Activated B cell treated with CpG ODN at 0.5 μM for 24 hours (primary cell): ENCODE data around the gene PIP4K2C. TPM values are rescaled to one million over a fixed set of nuclear protein-coding genes. Genes with fewer than 3 reads are reported as not detected.
A peak's percentile ranks its signal among the peaks of the same experiment; 100 is the strongest.

ENCODE experiments used
- ATAC-seq: fragments of 200-7000 bp; cut with Tn5 transposase; one replicate; pipeline ENCODE4 v1.10.0; 2021; ENCODE audit warnings: low read depth, mild to moderate bottlenecking, moderate library complexity
- CTCF ChIA-PET: fragments of 350-600 bp; sonication (Branson Sonifier 250); formaldehyde crosslinking; loops from one replicate; lab custom pipeline; 2021; ENCODE audit warnings: antibody characterized with exemption; lab: Charles Lee
- POLR2A ChIA-PET: fragments of 350-600 bp; sonication (Branson Sonifier 250); formaldehyde crosslinking; loops from one replicate; lab custom pipeline; 2021; ENCODE audit warnings: antibody characterized with exemption; lab: Charles Lee
- DNase-seq: peaks from one replicate; pipeline ENCODE4 v3.0.0; 2022
- H3K27ac Mint-ChIP-seq: one replicate; pipeline ENCODE4 v1.8.0; 2020; ENCODE audit warnings: mixed read lengths
- H3K27me3 Mint-ChIP-seq: one replicate; pipeline ENCODE4 v1.8.0; 2021; ENCODE audit warnings: mixed read lengths
- H3K36me3 Mint-ChIP-seq: one replicate; pipeline ENCODE4 v1.8.0; 2021; ENCODE audit warnings: low read depth, mixed read lengths
- H3K4me1 Mint-ChIP-seq: one replicate; pipeline ENCODE4 v1.8.0; 2021; ENCODE audit warnings: mixed read lengths
- H3K4me3 Mint-ChIP-seq: one replicate; pipeline ENCODE4 v1.8.0; 2020; ENCODE audit warnings: mild to moderate bottlenecking, mixed read lengths
- H3K9me3 Mint-ChIP-seq: one replicate; pipeline ENCODE4 v1.8.0; 2020; ENCODE audit warnings: mixed read lengths
- CTCF ChIP-seq: fragments of 200-600 bp; IDR thresholded peaks from one replicate; pipeline ENCODE4 v1.8.0; 2022; ENCODE audit warnings: antibody characterized with exemption, mild to moderate bottlenecking
- intact Hi-C: fragments of 100-400 bp; cut with micrococcal nuclease; formaldehyde crosslinking; loops from one replicate; pipeline ENCODE4 v1.15.1; 2024
- total RNA-seq: library from RNA; stranded (reverse); gene quantifications from 2 replicates; pipeline ENCODE4 v1.2.3, GENCODE V29; 2022

PIP4K2C gene
- total RNA-seq, 1 donor from 2014 or later = 16.5 TPM

- H3K27ac Mint-ChIP-seq = no peak overlapping the region
- intact Hi-C loops = no loop called here
- ATAC-seq (no peak), DNase-seq (no peak)
- peaks cover 31% of the 10 kb centered on the region for H3K4me1 Mint-ChIP-seq
- ChIA-PET CTCF (no interaction called here), POLR2A (no interaction called here)
- no peaks in the 10 kb centered on the region for H3K9me3 Mint-ChIP-seq
- H3K36me3 Mint-ChIP-seq = peaks cover 12% of the 10 kb centered on the region
- no peak for TF ChIP-seq CTCF
- H3K4me3 Mint-ChIP-seq = peak overlapping the region; percentile 75
- peaks cover 10% of the 10 kb centered on the region for H3K27me3 Mint-ChIP-seq
Measured at GRCh38 chr12:57549203-57549908, 41.6 kb upstream of the PIP4K2C start.

DNA sequence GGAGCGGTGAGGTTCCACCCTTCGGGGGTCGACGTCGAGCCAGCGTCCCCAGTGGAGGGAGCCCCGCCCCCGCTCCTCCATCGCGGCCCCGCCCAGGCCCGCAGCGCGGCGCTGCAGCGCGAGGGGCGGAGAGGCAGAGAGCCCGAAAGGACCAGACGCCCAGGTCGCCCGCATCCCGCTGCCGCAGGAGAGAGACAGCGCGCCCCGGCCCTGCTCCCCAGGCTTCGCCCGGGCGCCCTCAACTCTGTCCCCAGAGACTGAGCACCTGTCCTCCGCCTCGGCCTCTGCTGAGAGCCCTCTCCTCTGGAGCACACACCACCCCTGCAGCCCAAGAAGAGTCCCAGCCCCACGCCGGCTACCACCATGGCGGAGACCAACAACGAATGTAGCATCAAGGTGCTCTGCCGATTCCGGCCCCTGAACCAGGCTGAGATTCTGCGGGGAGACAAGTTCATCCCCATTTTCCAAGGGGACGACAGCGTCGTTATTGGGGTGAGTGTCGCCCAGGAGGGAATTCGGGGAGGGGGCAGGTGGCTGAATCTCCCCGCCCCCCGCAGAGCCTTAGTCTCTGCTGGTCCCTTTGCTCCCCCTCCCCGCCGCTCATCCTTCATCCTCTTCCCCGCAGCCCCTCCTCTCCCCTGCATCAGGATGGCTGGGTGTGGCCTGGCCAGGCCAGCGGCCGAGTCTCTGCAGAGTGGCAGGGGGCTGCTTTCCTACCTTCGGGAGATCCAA is 40.9 kb upstream of the PIP4K2C start, which contains the start of gene KIF5A:
Gene KIF5A, plus strand, starts transcription at position 136 of the 732 bp plus-strand sequence. Its CDS starts 228 bp downstream, at position 364.
- Mint-ChIP-seq H3K4me1 (peaks cover 31% of the 10 kb centered on the region), H3K27me3 (peaks cover 10% of the 10 kb centered on the region), H3K4me3 (peak within 1 kb of the TSS; percentile 75), H3K9me3 (no peaks in the 10 kb centered on the region), H3K27ac (no peak within 1 kb of the TSS), H3K36me3 (peaks cover 9% of the 10 kb centered on the region)
- TF ChIP-seq CTCF = no peak
- DNase-seq = peak; percentile 55
- ChIA-PET CTCF (no interaction called here), POLR2A (no interaction called here)
- peak; percentile 44 for ATAC-seq
- intact Hi-C loops = no loop called here

DNA sequence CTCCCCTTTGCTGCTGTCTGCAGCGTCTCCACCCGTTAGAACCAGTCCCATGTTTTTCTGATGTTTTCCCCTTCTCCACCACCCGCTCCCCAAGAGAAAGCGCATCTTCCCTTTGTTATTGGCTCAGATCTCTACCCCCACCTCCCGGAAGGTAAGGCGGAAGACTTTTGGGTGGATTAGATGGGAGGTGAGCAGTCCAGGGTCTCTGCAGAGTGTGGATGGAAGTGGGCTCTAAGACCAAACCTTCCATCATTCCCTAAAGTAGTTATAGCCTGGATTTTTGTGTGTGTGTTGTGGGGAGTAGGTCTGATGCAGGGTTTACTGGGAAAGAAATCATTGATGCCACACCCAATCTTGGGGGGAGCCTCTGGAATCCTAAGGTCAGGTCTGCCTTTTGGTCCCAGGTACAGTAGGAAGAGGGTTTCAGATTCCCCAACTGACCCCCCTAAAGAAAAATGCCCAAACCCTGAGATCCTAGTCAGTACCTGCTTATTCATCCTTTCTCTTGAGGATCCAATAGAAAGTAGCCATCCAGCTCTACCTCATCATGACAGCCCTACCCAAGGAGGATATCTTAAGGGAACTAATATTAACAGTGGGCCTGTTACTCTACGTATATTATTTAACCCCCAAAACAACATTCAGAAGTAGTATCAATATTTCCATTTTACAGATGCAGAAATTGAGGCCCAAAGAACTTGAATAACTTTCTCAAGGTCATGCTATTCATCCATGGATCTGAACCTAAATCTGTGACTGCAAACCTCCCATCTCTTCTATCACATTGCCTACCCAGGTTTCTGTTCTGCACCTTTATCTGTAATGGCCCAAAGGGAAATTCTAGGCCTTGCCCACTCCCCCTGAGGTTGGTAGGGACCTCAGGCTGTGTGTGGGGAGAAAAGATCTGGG is 40.1 kb upstream of the PIP4K2C start:
- Mint-ChIP-seq H3K9me3 (no peaks in the 10 kb centered on the region), H3K4me3 (peak overlapping the region; percentile 75), H3K4me1 (peaks cover 26% of the 10 kb centered on the region), H3K27ac (no peak overlapping the region), H3K27me3 (peaks cover 10% of the 10 kb centered on the region), H3K36me3 (peaks cover 6% of the 10 kb centered on the region)
- ATAC-seq (no peak), DNase-seq (no peak)
- no peak for TF ChIP-seq CTCF
- ChIA-PET POLR2A (no interaction called here), CTCF (no interaction called here)
- intact Hi-C loops = no loop called here

DNA sequence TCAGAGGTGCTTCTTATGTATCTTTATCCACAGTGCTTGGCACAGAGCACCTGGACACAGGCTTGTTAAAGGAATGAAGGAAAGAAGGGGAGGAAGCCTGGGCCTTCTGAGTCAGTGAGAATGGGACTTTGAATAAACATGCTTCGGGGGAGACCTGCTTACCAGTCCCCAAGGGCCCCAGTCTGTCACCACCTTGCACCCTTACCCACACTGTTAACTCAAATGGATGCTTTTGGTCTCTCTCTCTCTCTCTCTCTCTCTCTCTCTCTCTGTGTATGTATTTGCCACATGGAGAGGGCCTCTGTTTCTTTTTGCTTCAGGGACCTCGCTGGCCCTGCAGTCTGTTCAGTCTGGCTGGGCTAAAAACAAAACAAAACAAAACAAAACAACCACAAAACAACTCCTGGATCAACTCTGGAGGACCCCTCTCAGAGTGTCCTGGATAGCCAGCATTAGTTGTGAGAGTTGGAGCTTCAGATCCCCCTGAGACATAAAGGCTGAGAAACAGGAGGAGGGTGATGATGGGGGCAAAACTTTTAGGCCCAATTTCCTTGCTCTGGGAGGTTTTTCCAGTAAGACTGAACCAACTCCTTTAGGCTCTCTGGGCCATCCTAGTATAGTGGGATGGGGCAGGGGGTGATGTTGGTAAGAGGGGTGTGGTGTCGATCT is 39.2 kb upstream of the PIP4K2C start:
- ChIA-PET POLR2A (no interaction called here), CTCF (no interaction called here)
- Mint-ChIP-seq H3K27ac (no peak overlapping the region), H3K4me3 (no peak overlapping the region), H3K4me1 (peaks cover 18% of the 10 kb centered on the region), H3K9me3 (no peaks in the 10 kb centered on the region), H3K36me3 (peaks cover 3% of the 10 kb centered on the region), H3K27me3 (peaks cover 10% of the 10 kb centered on the region)
- no peak for TF ChIP-seq CTCF
- ATAC-seq (no peak), DNase-seq (no peak)
- intact Hi-C loops = no loop called here
